ENCODE results near the gene WASF2.

DNA sequence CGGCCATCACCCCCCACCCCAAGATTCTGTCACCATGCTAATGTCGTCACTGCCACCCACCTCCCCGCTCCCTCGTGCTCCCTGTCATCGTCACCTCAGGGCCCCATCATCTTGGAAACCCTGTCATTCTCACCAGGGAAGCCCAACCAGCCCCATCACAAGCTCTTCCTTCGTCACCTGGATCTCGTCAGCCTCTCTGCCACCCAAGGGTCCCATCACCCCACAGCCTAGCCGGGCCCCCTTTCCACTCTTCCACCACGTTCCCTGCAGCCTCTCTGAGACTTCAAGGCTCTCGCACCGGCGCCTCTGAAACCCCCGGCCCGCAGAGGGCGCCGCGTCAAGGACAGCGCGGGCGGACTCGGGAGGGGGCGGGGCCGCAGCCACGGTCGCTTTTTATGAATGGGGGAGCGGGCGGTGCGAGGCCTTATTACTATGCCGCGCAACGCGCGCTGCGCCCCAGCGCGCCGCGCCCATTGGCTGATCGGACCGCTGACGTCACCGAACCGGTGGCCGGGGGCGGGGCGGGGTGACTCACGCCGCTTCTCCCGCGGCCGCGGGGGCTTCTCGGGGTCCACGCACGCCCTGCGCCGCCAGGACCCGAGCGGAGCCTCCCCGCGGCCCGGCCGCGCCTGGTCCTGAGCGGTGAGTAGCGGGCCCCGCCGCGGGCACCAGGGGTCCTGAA lies 97.7 kb downstream of the WASF2 start, which contains the start of gene GPR3:
- TF ChIP-seq, protein P1, sequence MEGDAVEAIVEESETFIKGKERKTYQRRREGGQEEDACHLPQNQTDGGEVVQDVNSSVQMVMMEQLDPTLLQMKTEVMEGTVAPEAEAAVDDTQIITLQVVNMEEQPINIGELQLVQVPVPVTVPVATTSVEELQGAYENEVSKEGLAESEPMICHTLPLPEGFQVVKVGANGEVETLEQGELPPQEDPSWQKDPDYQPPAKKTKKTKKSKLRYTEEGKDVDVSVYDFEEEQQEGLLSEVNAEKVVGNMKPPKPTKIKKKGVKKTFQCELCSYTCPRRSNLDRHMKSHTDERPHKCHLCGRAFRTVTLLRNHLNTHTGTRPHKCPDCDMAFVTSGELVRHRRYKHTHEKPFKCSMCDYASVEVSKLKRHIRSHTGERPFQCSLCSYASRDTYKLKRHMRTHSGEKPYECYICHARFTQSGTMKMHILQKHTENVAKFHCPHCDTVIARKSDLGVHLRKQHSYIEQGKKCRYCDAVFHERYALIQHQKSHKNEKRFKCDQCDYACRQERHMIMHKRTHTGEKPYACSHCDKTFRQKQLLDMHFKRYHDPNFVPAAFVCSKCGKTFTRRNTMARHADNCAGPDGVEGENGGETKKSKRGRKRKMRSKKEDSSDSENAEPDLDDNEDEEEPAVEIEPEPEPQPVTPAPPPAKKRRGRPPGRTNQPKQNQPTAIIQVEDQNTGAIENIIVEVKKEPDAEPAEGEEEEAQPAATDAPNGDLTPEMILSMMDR (conservative IDR thresholded peaks at IDR 0.05): peak; percentile 39; the same call in 1 of the 2 replicates
- no peak for TF ChIP-seq EZH2 (IDR thresholded peaks at IDR 0.05; ENCODE audit: low read depth)

All from PC-9 (cell line).